LNCaP clone FGC (cell line): Measurements from ENCODE around the gene TUBB.

ENCODE experiments used
- DNase-seq: peaks from one replicate; pipeline ENCODE4 v3.0.0-alpha.2; 2011; ENCODE audit warnings: low read depth
- H3K4me3 ChIP-seq: 2 replicates; pipeline ENCODE4 v1.5.1; 2011; ENCODE audit warnings: mild to moderate bottlenecking, low read depth, low read length, control low read depth
- CTCF ChIP-seq: IDR thresholded peaks from 2 replicates; pipeline ENCODE4 v1.5.1; 2012; ENCODE audit warnings: mild to moderate bottlenecking; ENCODE audit not compliant: control insufficient read depth, insufficient read depth; ENCODE audit errors: extremely low read depth

Gene TUBB

GRCh38 chr6:30679765-30680535, 40.2 kb upstream of the TUBB start:
- no peak for DNase-seq
- H3K4me3 ChIP-seq = no peak overlapping the region
- no peak for TF ChIP-seq CTCF

- no peak for TF ChIP-seq CTCF
- DNase-seq = no peak
Observed at GRCh38 chr6:30681766-30682142, 38.4 kb upstream of the TUBB start.

GRCh38 chr6:30682143-30683117, 37.7 kb upstream of the TUBB start:
- no peak for DNase-seq
- TF ChIP-seq CTCF = no peak
- H3K4me3 ChIP-seq = no peak overlapping the region

More at GRCh38 chr6:30681766-30682142, 38.4 kb upstream of the TUBB start:
- H3K4me3 ChIP-seq = no peak overlapping the region

GRCh38 chr6:30683183-30683979, 36.8 kb upstream of the TUBB start:
- H3K4me3 ChIP-seq = no peak overlapping the region
- DNase-seq = no peak
- no peak for TF ChIP-seq CTCF

- DNase-seq = no peak
Observed at GRCh38 chr6:30683980-30684338, 36.2 kb upstream of the TUBB start.

More at GRCh38 chr6:30683980-30684338, 36.2 kb upstream of the TUBB start:
- TF ChIP-seq CTCF = no peak
- H3K4me3 ChIP-seq = no peak overlapping the region
